Measurements from ENCODE around the gene MBD4. TPM values are rescaled to one million over a fixed set of nuclear protein-coding genes. Genes with fewer than 3 reads are reported as not detected.

MBD4 gene
- total RNA-seq, 2 experiments from 2014 or later = 46.3 to 74.6 TPM

GRCh38 chr3:129453732-129454131, 14.0 kb upstream of the MBD4 start:
- no peak overlapping the region for H3K4me2 ChIP-seq (ENCODE audit: low read length)
- ChIA-PET POLR2A (interaction anchor here (0.6 to 4.9 kb wide), 4 partner anchors 9 to 1027 kb away, joined by 3 to 28 read pairs (median 5); partner anchors contain the start of genes IFT122 and MBD4), CTCF (ENCODE audit: unreplicated experiment) (no interaction called here)
- no peaks in the 10 kb centered on the region for H3K9me2 ChIP-seq (ENCODE audit: insufficient read depth, low read length)
- no TSS peak for BruUV-seq (replicated peaks)
- no peaks in the 10 kb centered on the region for H3K79me2 ChIP-seq (ENCODE audit: insufficient read depth, low read depth, low read length)
- no peaks in the 10 kb centered on the region for H4K20me1 ChIP-seq (ENCODE audit: insufficient read depth, low read length)
- H2AFZ ChIP-seq (ENCODE audit: low read length) = no peak overlapping the region
- intact Hi-C loops (cut with micrococcal nuclease; ENCODE audit: unreplicated experiment) = no loop called here
- TF ChIP-seq EZH2phosphoT487 (IDR thresholded peaks at IDR 0.05; ENCODE audit: borderline replicate concordance, low read depth, low read length) (no peak), CTCF (conservative IDR thresholded peaks at IDR 0.05; ENCODE audit: low read length) (no peak)
- peaks cover 31% of the 10 kb centered on the region for H3K36me3 ChIP-seq (ENCODE audit: insufficient read depth, low read length)
- H3K4me3 ChIP-seq (ENCODE audit: low read depth, low read length, poor library complexity, severe bottlenecking) = no peak overlapping the region
- no peak overlapping the region for H3K27ac ChIP-seq (ENCODE audit: low read depth, low read length, poor library complexity, severe bottlenecking)
- H3K4me1 ChIP-seq (ENCODE audit: insufficient read depth, low read length, poor library complexity, severe bottlenecking) = no peaks in the 10 kb centered on the region
- no peak for DNase-seq (ENCODE audit: low spot score)
- H3K9me3 ChIP-seq (ENCODE audit: low read length) = no peaks in the 10 kb centered on the region

- Histone ChIP-seq H3K4me2 (ENCODE audit: low read length) (no peak overlapping the region), H3K4me1 (ENCODE audit: insufficient read depth, low read length, poor library complexity, severe bottlenecking) (no peaks in the 10 kb centered on the region), H4K20me1 (ENCODE audit: insufficient read depth, low read length) (no peaks in the 10 kb centered on the region), H3K9me2 (ENCODE audit: insufficient read depth, low read length) (no peaks in the 10 kb centered on the region), H3K36me3 (ENCODE audit: insufficient read depth, low read length) (peaks cover 25% of the 10 kb centered on the region), H3K79me2 (ENCODE audit: insufficient read depth, low read depth, low read length) (no peaks in the 10 kb centered on the region), H3K9me3 (ENCODE audit: low read length) (no peaks in the 10 kb centered on the region), H3K27ac (ENCODE audit: low read depth, low read length, poor library complexity, severe bottlenecking) (no peak overlapping the region), H3K4me3 (ENCODE audit: low read depth, low read length, poor library complexity, severe bottlenecking) (no peak overlapping the region), H2AFZ (ENCODE audit: low read length) (no peak overlapping the region)
- no peak for TF ChIP-seq EZH2phosphoT487 (IDR thresholded peaks at IDR 0.05; ENCODE audit: borderline replicate concordance, low read depth, low read length)
- no peak for TF ChIP-seq CTCF (conservative IDR thresholded peaks at IDR 0.05; ENCODE audit: low read length)
- ChIA-PET POLR2A (interaction anchor here (0.8 to 3.7 kb wide), 3 partner anchors 9 to 76 kb away, joined by 3 to 19 read pairs (median 5); partner anchors contain the start of genes IFT122 and MBD4), CTCF (ENCODE audit: unreplicated experiment) (no interaction called here)
- DNase-seq (ENCODE audit: low spot score) = no peak
- intact Hi-C loops (cut with micrococcal nuclease; ENCODE audit: unreplicated experiment) = loop anchor here (10.0 kb wide), 1 partner anchor 445 kb away; the partner anchor contains the start of gene TMCC1
- no TSS peak for BruUV-seq (replicated peaks)
These were observed 9.7 kb upstream of the MBD4 start for GRCh38 chr3:129449279-129450115.
